Trophoblast cell (in vitro differentiated cells and primary cell): Measurements from ENCODE around the gene ACKR1.

Experiments
- DNase-seq, 2 donors: peaks; one replicate each; pipeline ENCODE4 v3.0.0-alpha.2; 2016
- H2AFZ ChIP-seq: 2 replicates; pipeline ENCODE4 v1.6.1; 2013; ENCODE audit warnings: low read length, moderate library complexity, mild to moderate bottlenecking; ENCODE audit not compliant: insufficient read depth, poor library complexity
- H2AK5ac ChIP-seq: 2 replicates; pipeline ENCODE4 v1.6.1; 2013; ENCODE audit warnings: mild to moderate bottlenecking, low read length
- H2BK120ac ChIP-seq: 2 replicates; pipeline ENCODE4 v1.6.1; 2013; ENCODE audit warnings: low read length, mild to moderate bottlenecking, moderate library complexity; ENCODE audit not compliant: insufficient read depth, poor library complexity
- H2BK12ac ChIP-seq: 2 replicates; pipeline ENCODE4 v1.6.1; 2013; ENCODE audit warnings: mild to moderate bottlenecking, low read length, moderate library complexity
- H2BK5ac ChIP-seq: 2 replicates; pipeline ENCODE4 v1.6.1; 2013; ENCODE audit warnings: low read length, low read depth, moderate library complexity, mild to moderate bottlenecking; ENCODE audit not compliant: poor library complexity
- H3K14ac ChIP-seq: 2 replicates; pipeline ENCODE4 v1.6.1; 2013; ENCODE audit warnings: mild to moderate bottlenecking, low read length
- H3K18ac ChIP-seq: 2 replicates; pipeline ENCODE4 v1.6.1; 2013; ENCODE audit warnings: mild to moderate bottlenecking, low read length
- H3K23ac ChIP-seq: 2 replicates; pipeline ENCODE4 v1.6.1; 2013; ENCODE audit warnings: low read length
- H3K27ac ChIP-seq: 2 replicates; pipeline ENCODE4 v1.5.1; 2013; ENCODE audit warnings: low read depth, mild to moderate bottlenecking, inconsistent platforms, low read length, moderate library complexity
- H3K27me3 ChIP-seq: 2 replicates; pipeline ENCODE4 v1.6.1; 2013; ENCODE audit warnings: inconsistent platforms, mild to moderate bottlenecking, low read length, moderate library complexity; ENCODE audit not compliant: insufficient read depth
- H3K36me3 ChIP-seq, 2 experiments: 1 replicate in 1 of 2; 2 replicates in 1 of 2; pipeline ENCODE4 v1.6.1; 2013; ENCODE audit warnings: low read length in 2 of 2, mild to moderate bottlenecking in 2 of 2, moderate library complexity in 1 of 2; ENCODE audit not compliant: insufficient read depth in 2 of 2, control insufficient read depth in 1 of 2
- H3K4ac ChIP-seq: 2 replicates; pipeline ENCODE4 v1.6.1; 2013; ENCODE audit warnings: low read depth, mild to moderate bottlenecking, low read length, moderate library complexity
- H3K4me1 ChIP-seq, 2 experiments: 1 replicate in 1 of 2; 2 replicates in 1 of 2; pipeline ENCODE4 v1.6.1; 2013; ENCODE audit warnings: low read length in 2 of 2, mild to moderate bottlenecking in 2 of 2, moderate library complexity in 1 of 2; ENCODE audit not compliant: insufficient read depth in 2 of 2, control insufficient read depth in 1 of 2
- H3K4me2 ChIP-seq: 2 replicates; pipeline ENCODE4 v1.6.1; 2013; ENCODE audit warnings: inconsistent platforms, mild to moderate bottlenecking, low read length, moderate library complexity
- H3K4me3 ChIP-seq: 2 replicates; pipeline ENCODE4 v1.5.1; 2013; ENCODE audit warnings: mild to moderate bottlenecking, low read depth, low read length, inconsistent platforms
- H3K79me1 ChIP-seq: one replicate; pipeline ENCODE4 v1.6.1; 2013; ENCODE audit warnings: low read length
- H3K79me2 ChIP-seq: 2 replicates; pipeline ENCODE4 v1.6.1; 2013; ENCODE audit warnings: low read length, mild to moderate bottlenecking; ENCODE audit not compliant: control insufficient read depth, insufficient read depth, poor library complexity
- H3K9ac ChIP-seq: 2 replicates; pipeline ENCODE4 v1.6.1; 2013; ENCODE audit warnings: mild to moderate bottlenecking, low read length
- H3K9me3 ChIP-seq: 2 replicates; pipeline ENCODE4 v1.6.1; 2013; ENCODE audit warnings: low read depth, mild to moderate bottlenecking, control low read depth, inconsistent platforms, low read length; ENCODE audit not compliant: insufficient read depth
- H4K12ac ChIP-seq: 2 replicates; pipeline ENCODE4 v1.6.1; 2013; ENCODE audit warnings: low read depth, mild to moderate bottlenecking, low read length, moderate library complexity
- H4K8ac ChIP-seq: 2 replicates; pipeline ENCODE4 v1.6.1; 2013; ENCODE audit warnings: low read depth, mild to moderate bottlenecking, low read length, moderate library complexity
- H4K91ac ChIP-seq: one replicate; pipeline ENCODE4 v1.6.1; 2013; ENCODE audit warnings: low read depth, mild to moderate bottlenecking, low read length, moderate library complexity
- WGBS: extraction: QIAGEN DNeasy Blood & Tissue Kit; methylation state at CpG from one replicate; pipeline ENCODE4 v1.1.7; 2013; ENCODE audit warnings: missing lambda C conversion rate; ENCODE audit not compliant: insufficient read length, insufficient coverage; ENCODE audit errors: extremely low coverage; 5-methylcytosine and 5-hydroxymethylcytosine counted together

ACKR1 gene

DNA sequence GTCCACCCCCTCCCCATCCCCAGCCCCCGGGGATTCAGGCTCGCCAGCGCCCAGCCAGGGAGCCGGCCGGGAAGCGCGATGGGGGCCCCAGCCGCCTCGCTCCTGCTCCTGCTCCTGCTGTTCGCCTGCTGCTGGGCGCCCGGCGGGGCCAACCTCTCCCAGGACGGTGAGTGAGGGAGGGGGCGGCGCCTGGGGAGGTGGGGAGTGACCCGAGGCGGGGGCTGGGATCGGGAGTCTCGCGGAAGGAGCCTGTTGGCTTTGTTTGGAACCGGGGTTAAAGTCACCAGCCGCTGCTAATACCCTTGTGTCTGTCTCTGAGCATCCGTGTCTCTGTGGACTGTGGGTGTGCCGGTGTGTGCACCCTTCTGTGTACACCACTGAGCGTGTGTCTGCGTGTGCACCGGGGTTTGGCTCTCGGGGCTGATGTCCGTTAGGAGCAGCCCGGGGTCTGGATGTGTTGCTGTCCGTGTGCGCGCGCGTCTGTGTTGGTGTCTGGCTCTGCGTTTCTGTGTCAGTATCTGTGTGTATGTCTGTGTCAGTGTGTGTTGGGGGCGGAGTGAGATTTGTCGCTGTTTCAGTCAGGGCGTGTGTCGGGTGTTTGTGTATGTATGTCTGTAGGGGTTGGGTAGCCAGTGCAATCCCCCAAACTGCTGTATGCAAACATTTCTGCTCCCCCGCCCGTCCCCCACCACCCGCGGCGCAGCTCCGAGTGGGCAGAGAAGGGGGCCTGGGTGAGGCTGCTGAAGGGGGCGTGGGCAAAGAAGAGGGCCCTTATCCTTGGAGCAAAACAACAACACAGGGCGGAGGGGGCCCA lies 32.8 kb upstream of the ACKR1 start:
- DNase-seq: no peak
- H3K27me3 ChIP-seq: peaks cover 9% of the 10 kb centered on the region
- no peak overlapping the region for H4K91ac ChIP-seq
- H3K23ac ChIP-seq: no peak overlapping the region
- H3K9me3 ChIP-seq: no peaks in the 10 kb centered on the region
- WGBS: no CpG with 5 or more reads among the region's 49 CpGs
- no peak overlapping the region for H3K27ac ChIP-seq
- no peak overlapping the region for H3K18ac ChIP-seq
- no peak overlapping the region for H2BK5ac ChIP-seq
- H2AFZ ChIP-seq: no peak overlapping the region
- H3K4me1 ChIP-seq: peaks cover 2 to 7% of the 10 kb centered on the region in 2 experiments
- H4K12ac ChIP-seq: no peak overlapping the region
- H2AK5ac ChIP-seq: no peak overlapping the region
- no peak overlapping the region for H3K14ac ChIP-seq
- no peak overlapping the region for H2BK12ac ChIP-seq
- H3K79me1 ChIP-seq: no peaks in the 10 kb centered on the region
- H2BK120ac ChIP-seq: no peak overlapping the region
- no peak overlapping the region for H4K8ac ChIP-seq
- peak overlapping the region; percentile 60 for H3K4me3 ChIP-seq
- H3K9ac ChIP-seq: no peak overlapping the region
- H3K36me3 ChIP-seq: no peaks in the 10 kb centered on the region
- no peaks in the 10 kb centered on the region for H3K79me2 ChIP-seq
- H3K4ac ChIP-seq: no peak overlapping the region
- H3K4me2 ChIP-seq: peak overlapping the region; percentile 67

DNA sequence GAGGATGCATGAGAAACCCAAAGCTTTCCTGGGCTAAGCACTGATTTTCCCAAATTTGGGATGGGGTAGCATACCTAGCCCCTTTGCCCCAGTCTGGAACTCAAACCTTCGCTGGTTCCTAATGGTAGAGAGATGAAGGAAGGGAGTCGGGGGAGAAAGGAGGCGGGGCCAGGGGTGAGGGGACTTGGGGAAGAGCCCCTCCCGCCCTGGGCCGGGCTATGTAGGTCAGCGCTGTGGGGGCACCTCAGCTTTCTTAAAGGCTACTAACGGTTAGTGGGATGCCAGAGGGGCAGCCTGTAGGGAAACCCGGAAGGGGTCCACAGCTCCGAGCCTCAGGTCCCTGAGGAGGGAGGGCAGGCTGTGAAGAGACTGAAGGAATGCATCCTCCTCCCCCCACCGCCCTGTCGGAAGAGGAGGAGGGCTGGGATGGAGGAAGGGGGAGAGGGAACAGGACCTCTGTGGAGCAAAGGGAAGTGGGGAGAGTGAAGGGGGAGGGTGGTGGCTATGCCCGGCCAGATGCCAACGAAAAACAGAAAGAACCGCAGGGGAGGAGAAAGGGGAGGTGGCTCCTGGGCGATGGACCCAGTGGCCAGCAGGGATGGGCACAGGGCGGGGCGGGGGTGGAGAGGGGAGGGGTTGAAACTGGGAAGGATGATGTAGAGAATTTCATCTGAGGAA lies 31.9 kb upstream of the ACKR1 start:
- DNase-seq: no peak
- Histone ChIP-seq H3K36me3 (no peaks in the 10 kb centered on the region), H3K23ac (no peak overlapping the region), H2BK120ac (no peak overlapping the region), H3K27me3 (peaks cover 9% of the 10 kb centered on the region), H3K79me2 (no peaks in the 10 kb centered on the region), H2AFZ (peak overlapping the region; percentile 43), H3K27ac (no peak overlapping the region), H3K4me1 (peaks cover 2 to 7% of the 10 kb centered on the region in 2 experiments), H4K12ac (no peak overlapping the region), H3K9ac (no peak overlapping the region), H4K8ac (no peak overlapping the region), H3K4me3 (no peak overlapping the region), H3K9me3 (no peaks in the 10 kb centered on the region), H2BK5ac (no peak overlapping the region), H2BK12ac (no peak overlapping the region), H3K4me2 (no peak overlapping the region), H3K4ac (no peak overlapping the region), H2AK5ac (no peak overlapping the region), H3K14ac (no peak overlapping the region), H3K18ac (no peak overlapping the region), H4K91ac (no peak overlapping the region), H3K79me1 (no peaks in the 10 kb centered on the region)
- WGBS: no CpG with 5 or more reads among the region's 17 CpGs

DNA sequence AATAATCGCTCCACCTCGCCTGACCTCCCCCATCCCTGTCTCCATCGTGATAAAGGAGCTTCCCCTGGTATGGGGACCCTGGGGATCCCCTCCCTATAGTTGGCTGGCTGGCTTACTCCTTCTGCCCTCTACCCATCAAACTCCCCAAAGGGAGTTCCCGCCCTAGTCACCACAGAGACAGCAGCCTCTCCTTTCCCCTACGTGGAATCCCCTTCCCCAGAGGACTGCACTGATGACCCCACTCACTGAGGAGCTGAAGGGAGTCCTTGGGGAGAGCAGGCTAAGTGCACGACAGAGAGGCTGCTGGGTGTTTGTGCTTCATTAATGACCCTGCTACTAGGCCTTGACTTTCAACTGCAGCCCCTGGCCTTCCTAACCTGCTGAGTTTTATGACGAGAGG lies 31.4 kb upstream of the ACKR1 start:
- Histone ChIP-seq H2BK5ac (no peak overlapping the region), H3K9me3 (no peaks in the 10 kb centered on the region), H2AFZ (no peak overlapping the region), H3K18ac (no peak overlapping the region), H4K8ac (no peak overlapping the region), H2BK120ac (no peak overlapping the region), H3K9ac (no peak overlapping the region), H3K4me3 (no peak overlapping the region), H3K4ac (no peak overlapping the region), H3K4me1 (peaks cover 2 to 7% of the 10 kb centered on the region in 2 experiments), H3K36me3 (no peaks in the 10 kb centered on the region), H4K91ac (no peak overlapping the region), H3K4me2 (no peak overlapping the region), H3K79me1 (no peaks in the 10 kb centered on the region), H4K12ac (no peak overlapping the region), H2AK5ac (no peak overlapping the region), H3K79me2 (no peaks in the 10 kb centered on the region), H2BK12ac (no peak overlapping the region), H3K14ac (no peak overlapping the region), H3K23ac (no peak overlapping the region), H3K27me3 (peaks cover 9% of the 10 kb centered on the region), H3K27ac (no peak overlapping the region)
- DNase-seq: no peak
- no CpG with 5 or more reads among the region's 7 CpGs for WGBS

DNA sequence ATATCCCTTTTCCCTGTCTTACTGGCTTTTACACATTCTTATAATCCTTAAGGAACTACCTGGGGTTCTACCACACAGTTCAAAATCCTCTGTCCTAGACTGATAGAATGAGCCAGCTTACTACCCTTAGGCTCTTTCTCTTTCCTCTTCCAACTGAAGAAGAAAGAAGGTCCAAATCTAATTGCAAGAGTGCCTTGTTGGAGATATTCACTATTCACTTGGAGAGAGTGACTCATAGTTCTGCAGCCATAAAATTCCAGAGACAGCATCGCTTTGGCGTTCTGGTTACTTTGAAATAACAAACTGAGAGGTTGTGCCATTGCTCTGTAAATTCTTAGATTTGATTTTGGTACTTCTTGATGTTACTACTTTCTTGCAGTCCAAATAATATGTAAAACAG lies 29.1 kb upstream of the ACKR1 start:
- H3K23ac ChIP-seq: no peak overlapping the region
- no peaks in the 10 kb centered on the region for H3K9me3 ChIP-seq
- H2BK12ac ChIP-seq: no peak overlapping the region
- no peaks in the 10 kb centered on the region for H3K36me3 ChIP-seq
- no peak overlapping the region for H4K8ac ChIP-seq
- no peak overlapping the region for H3K27ac ChIP-seq
- no peak overlapping the region for H2AFZ ChIP-seq
- no peak overlapping the region for H2BK5ac ChIP-seq
- DNase-seq: no peak
- peaks cover 2 to 7% of the 10 kb centered on the region in 2 experiments for H3K4me1 ChIP-seq
- H3K18ac ChIP-seq: no peak overlapping the region
- H4K91ac ChIP-seq: no peak overlapping the region
- peaks cover 9% of the 10 kb centered on the region for H3K27me3 ChIP-seq
- no peak overlapping the region for H2BK120ac ChIP-seq
- H3K4me2 ChIP-seq: no peak overlapping the region
- H3K4me3 ChIP-seq: no peak overlapping the region
- no peak overlapping the region for H3K4ac ChIP-seq
- H3K79me2 ChIP-seq: no peaks in the 10 kb centered on the region
- no peak overlapping the region for H4K12ac ChIP-seq
- no peaks in the 10 kb centered on the region for H3K79me1 ChIP-seq
- no peak overlapping the region for H3K14ac ChIP-seq
- no peak overlapping the region for H2AK5ac ChIP-seq
- no CpG with 5 or more reads among the region's 2 CpGs for WGBS
- H3K9ac ChIP-seq: no peak overlapping the region
